CD14-positive monocyte (primary cell): ENCODE measurements around the gene NMB. TPM values are rescaled to one million over a fixed set of nuclear protein-coding genes. Genes with fewer than 3 reads are reported as not detected.

Experiments
- DNase-seq, 3 donors: peaks; one replicate each; pipeline ENCODE4 v3.0.0-alpha.2; 2011 to 2022
- H2AFZ ChIP-seq: 2 replicates; pipeline ENCODE4 v1.6.0; 2012; ENCODE audit warnings: mild to moderate bottlenecking, low read depth, low read length, inconsistent platforms; ENCODE audit not compliant: insufficient read depth, poor library complexity, severe bottlenecking
- H3K27ac ChIP-seq, 2 donors: 1 replicate in 1 of 2; 2 replicates in 1 of 2; pipeline ENCODE4 v1.5.1; 2012 to 2013; ENCODE audit warnings: low read length in 2 of 2, control low read depth in 1 of 2, inconsistent platforms in 1 of 2, low read depth in 1 of 2, mild to moderate bottlenecking in 1 of 2
- H3K27me3 ChIP-seq, 2 donors: one replicate each; pipeline versions ENCODE4 v1.6.0 to v1.6.1; 2011 to 2013; ENCODE audit warnings: low read length in 2 of 2; ENCODE audit not compliant: control insufficient read depth in 2 of 2, insufficient read depth in 2 of 2
- H3K36me3 ChIP-seq, 2 donors: replicated peaks in 1 of 2; 1 replicate in 1 of 2; 2 replicates in 1 of 2; pipeline versions ENCODE4 v1.5.1 to v1.6.1; 2012 to 2013; ENCODE audit warnings: low read length in 2 of 2, control low read depth in 1 of 2, inconsistent platforms in 1 of 2, mild to moderate bottlenecking in 1 of 2; ENCODE audit not compliant: insufficient read depth in 2 of 2, control insufficient read depth in 1 of 2
- H3K4me1 ChIP-seq, 2 donors: 1 replicate in 1 of 2; 2 replicates in 1 of 2; pipeline versions ENCODE4 v1.5.1 to v1.6.1; 2012 to 2013; ENCODE audit warnings: low read length in 2 of 2, control low read depth in 1 of 2, inconsistent platforms in 1 of 2, mild to moderate bottlenecking in 1 of 2, moderate library complexity in 1 of 2; ENCODE audit not compliant: insufficient read depth in 2 of 2, control insufficient read depth in 1 of 2
- H3K4me2 ChIP-seq: replicated peaks from 2 replicates; pipeline ENCODE3; 2012; ENCODE audit warnings: low read length, moderate library complexity, mild to moderate bottlenecking; ENCODE audit not compliant: poor library complexity, severe bottlenecking; ENCODE audit errors: extremely low read depth
- H3K4me3 ChIP-seq, 3 experiments: fragments of 200-600 bp in 1 of 3; sonication (generic) in 1 of 3; replicated peaks in 1 of 3; 1 replicate in 2 of 3; 2 replicates in 1 of 3; pipeline ENCODE4 v1.5.1; 2011 to 2013; ENCODE audit warnings: low read length in 3 of 3, mild to moderate bottlenecking in 3 of 3, control low read depth in 2 of 3, low read depth in 2 of 3, inconsistent platforms in 1 of 3, moderate library complexity in 1 of 3
- H3K79me2 ChIP-seq: 2 replicates; pipeline ENCODE4 v1.6.0; 2012; ENCODE audit warnings: mild to moderate bottlenecking, control low read depth, inconsistent platforms, low read length, moderate library complexity; ENCODE audit not compliant: insufficient read depth
- H3K9ac ChIP-seq: 2 replicates; pipeline ENCODE4 v1.6.0; 2017; ENCODE audit warnings: low read length, mild to moderate bottlenecking; ENCODE audit not compliant: insufficient read depth, poor library complexity, severe bottlenecking
- H3K9me3 ChIP-seq, 2 donors: replicated peaks in 1 of 2; 1 replicate in 1 of 2; 2 replicates in 1 of 2; pipeline versions ENCODE4 v1.5.1 to v1.6.1; 2012 to 2013; ENCODE audit warnings: low read length in 2 of 2, control low read depth in 1 of 2; ENCODE audit not compliant: control insufficient read depth in 1 of 2, insufficient read depth in 1 of 2
- H4K20me1 ChIP-seq: 2 replicates; pipeline ENCODE4 v1.6.0; 2012; ENCODE audit warnings: mild to moderate bottlenecking, low read length, control low read depth, moderate library complexity; ENCODE audit not compliant: insufficient read depth
- H3K27ac Mint-ChIP-seq, 7 donors: one replicate each; pipeline ENCODE4 v1.8.0; 2020; ENCODE audit warnings: mild to moderate bottlenecking in 7 of 7, mixed read lengths in 7 of 7, moderate library complexity in 6 of 7, inconsistent platforms in 2 of 7
- H3K27me3 Mint-ChIP-seq, 3 donors: one replicate each; pipeline ENCODE4 v1.8.0; 2021 to 2022; ENCODE audit warnings: low read depth in 3 of 3, mild to moderate bottlenecking in 3 of 3, mixed read lengths in 3 of 3, moderate library complexity in 3 of 3, inconsistent platforms in 1 of 3
- H3K36me3 Mint-ChIP-seq, 2 donors: one replicate each; pipeline ENCODE4 v1.8.0; 2020; ENCODE audit warnings: mixed read lengths in 2 of 2, inconsistent platforms in 1 of 2, mild to moderate bottlenecking in 1 of 2
- H3K4me1 Mint-ChIP-seq: one replicate; pipeline ENCODE4 v1.8.0; 2020; ENCODE audit warnings: mild to moderate bottlenecking, mixed read lengths
- H3K4me3 Mint-ChIP-seq, 2 donors: one replicate each; pipeline ENCODE4 v1.8.0; 2020; ENCODE audit warnings: mild to moderate bottlenecking in 2 of 2, mixed read lengths in 2 of 2, moderate library complexity in 1 of 2
- H3K9me3 Mint-ChIP-seq, 7 donors: one replicate each; pipeline ENCODE4 v1.8.0; 2020 to 2022; ENCODE audit warnings: mixed read lengths in 7 of 7, mild to moderate bottlenecking in 6 of 7, moderate library complexity in 6 of 7, inconsistent platforms in 2 of 7
- WGBS: methylation state at CpG from one replicate; pipeline ENCODE4 v1.1.5; 2013; ENCODE audit warnings: missing lambda C conversion rate; ENCODE audit not compliant: insufficient coverage; 5-methylcytosine and 5-hydroxymethylcytosine counted together
- intact Hi-C, 2 donors: fragments of 100-400 bp; cut with micrococcal nuclease; formaldehyde crosslinking; loops; one replicate each; pipeline versions ENCODE4 v1.15.0 to v1.15.1; 2023
- polyA plus RNA-seq, 3 donors: library from polyadenylated mRNA; depleted of rRNA in 1 of 3; unstranded in 2 of 3; stranded (reverse) in 1 of 3; fragments of 300-500 nt in 2 of 3; fragments of >200 nt in 1 of 3; fragmentation: Illumina TruSeq in 2 of 3; gene quantifications; 1 replicate in 2 of 3; 2 replicates in 1 of 3; pipeline ENCODE4 v1.2.3, GENCODE V29; 2012 to 2021
- TF ChIP-seq, protein P1 (sequence below): fragments of 200-600 bp; IDR thresholded peaks from one replicate; pipeline ENCODE4 v1.8.0; 2022; ENCODE audit warnings: antibody characterized with exemption, mild to moderate bottlenecking

The NMB gene
- polyA plus RNA-seq, 3 donors = 0.45 to 0.81 (median 0.56) TPM

DNA sequence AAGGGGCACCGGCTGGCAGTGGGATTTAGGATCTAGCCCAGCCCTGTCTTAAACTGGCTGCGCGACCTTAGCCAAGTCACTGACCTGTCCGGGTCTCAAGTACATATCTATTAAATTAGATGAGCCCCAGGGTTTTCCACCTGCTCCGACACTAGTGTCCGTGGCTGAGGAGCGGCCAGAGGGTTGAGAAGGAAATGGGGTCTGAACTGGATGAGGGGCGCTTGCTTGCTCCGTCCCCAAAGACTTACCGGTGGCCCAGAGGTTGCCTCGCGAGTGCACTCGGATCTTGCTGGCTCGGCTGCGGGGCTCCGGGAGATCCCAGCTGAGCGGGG, 285 bp downstream of the NMB start:
- Histone ChIP-seq H3K4me2 (peak overlapping the region; percentile 85), H3K4me3 (peak overlapping the region; percentile 33 to 75 (median 41)), H3K4me1 (peaks cover 31 to 37% of the 10 kb centered on the region in 2 donors), H3K9me3 (no peaks in the 10 kb centered on the region), H3K27ac (no peak overlapping the region), H2AFZ (peak overlapping the region; percentile 86), H3K9ac (peak overlapping the region; percentile 58), H3K79me2 (peaks cover 11% of the 10 kb centered on the region), H4K20me1 (peaks cover 18% of the 10 kb centered on the region), H3K36me3 (peaks cover 0 to 22% of the 10 kb centered on the region in 2 donors), H3K27me3 (no peaks in the 10 kb centered on the region)
- Mint-ChIP-seq H3K27me3 (peaks cover 0 to 8% (median 8%) of the 10 kb centered on the region in 3 donors), H3K36me3 (peaks cover 10 to 29% of the 10 kb centered on the region in 2 donors), H3K4me3 (peak overlapping the region; percentile 82 to 83), H3K27ac (no peak overlapping the region), H3K4me1 (peaks cover 40% of the 10 kb centered on the region), H3K9me3 (peaks cover 0 to 1% (median 0%) of the 10 kb centered on the region in 7 donors)
- TF ChIP-seq, protein P1, sequence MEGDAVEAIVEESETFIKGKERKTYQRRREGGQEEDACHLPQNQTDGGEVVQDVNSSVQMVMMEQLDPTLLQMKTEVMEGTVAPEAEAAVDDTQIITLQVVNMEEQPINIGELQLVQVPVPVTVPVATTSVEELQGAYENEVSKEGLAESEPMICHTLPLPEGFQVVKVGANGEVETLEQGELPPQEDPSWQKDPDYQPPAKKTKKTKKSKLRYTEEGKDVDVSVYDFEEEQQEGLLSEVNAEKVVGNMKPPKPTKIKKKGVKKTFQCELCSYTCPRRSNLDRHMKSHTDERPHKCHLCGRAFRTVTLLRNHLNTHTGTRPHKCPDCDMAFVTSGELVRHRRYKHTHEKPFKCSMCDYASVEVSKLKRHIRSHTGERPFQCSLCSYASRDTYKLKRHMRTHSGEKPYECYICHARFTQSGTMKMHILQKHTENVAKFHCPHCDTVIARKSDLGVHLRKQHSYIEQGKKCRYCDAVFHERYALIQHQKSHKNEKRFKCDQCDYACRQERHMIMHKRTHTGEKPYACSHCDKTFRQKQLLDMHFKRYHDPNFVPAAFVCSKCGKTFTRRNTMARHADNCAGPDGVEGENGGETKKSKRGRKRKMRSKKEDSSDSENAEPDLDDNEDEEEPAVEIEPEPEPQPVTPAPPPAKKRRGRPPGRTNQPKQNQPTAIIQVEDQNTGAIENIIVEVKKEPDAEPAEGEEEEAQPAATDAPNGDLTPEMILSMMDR = no peak
- peak in 1 of 3 donors; percentile 9 for DNase-seq
- intact Hi-C loops = loop anchor here (5.0 to 10.0 kb wide), 4 partner anchors 57 to 115 kb away; partner anchors contain the start of genes SEC11A (in 1 of the 2) and ZNF592 (in 1 of the 2)
- 20% methylated on average over 14 of the region's 17 CpGs for WGBS

DNA sequence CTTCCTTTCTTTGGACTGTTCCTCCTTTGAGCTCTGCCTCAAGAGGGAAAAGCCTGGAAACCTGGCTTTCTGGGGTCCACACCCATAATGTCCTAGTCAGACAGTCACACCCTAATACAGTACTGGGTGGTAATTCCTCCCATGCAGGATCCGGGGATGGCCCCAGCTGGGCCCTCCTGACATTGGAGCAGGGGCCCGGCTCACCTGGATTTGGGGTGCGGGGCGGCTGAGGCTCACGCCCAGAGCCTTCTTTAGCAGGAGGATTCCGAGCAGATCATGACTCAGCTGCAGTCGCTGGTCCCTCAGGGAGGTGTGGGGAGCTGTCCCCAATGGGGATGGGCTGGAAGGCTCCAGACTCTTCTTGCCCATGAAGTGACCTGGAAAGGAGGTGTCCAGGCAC, 1.0 kb downstream of the NMB start:
- intact Hi-C loops = loop anchor here (5.0 to 10.0 kb wide), 4 partner anchors 58 to 115 kb away; partner anchors contain the start of genes SEC11A (in 1 of the 2) and ZNF592 (in 1 of the 2)
- no peak overlapping the region for H3K4me2 ChIP-seq

More for the DNA sequence above, 1.0 kb downstream of the NMB start:
- Mint-ChIP-seq H3K9me3 (peaks cover 0 to 1% (median 0%) of the 10 kb centered on the region in 7 donors), H3K27me3 (peaks cover 0 to 8% (median 8%) of the 10 kb centered on the region in 3 donors), H3K4me1 (peaks cover 40% of the 10 kb centered on the region), H3K36me3 (peaks cover 12 to 29% of the 10 kb centered on the region in 2 donors), H3K27ac (no peak overlapping the region), H3K4me3 (peak overlapping the region; percentile 82 to 83)
- WGBS = 91% methylated on average over 7 of the region's 7 CpGs
- Histone ChIP-seq H4K20me1 (peaks cover 18% of the 10 kb centered on the region), H3K36me3 (peaks cover 3 to 24% of the 10 kb centered on the region in 2 donors), H3K27me3 (no peaks in the 10 kb centered on the region), H3K27ac (no peak overlapping the region), H2AFZ (no peak overlapping the region), H3K4me1 (peaks cover 31 to 39% of the 10 kb centered on the region in 2 donors), H3K79me2 (peaks cover 12% of the 10 kb centered on the region), H3K4me3 (no peak overlapping the region), H3K9ac (no peak overlapping the region), H3K9me3 (no peaks in the 10 kb centered on the region)
- TF ChIP-seq, protein P1 = no peak
- DNase-seq = no peak
